Endothelial cell of umbilical vein (primary cell): Measurements from ENCODE around the gene KDM4C.

Experiments used
- CTCF ChIP-seq, 2 donors: IDR thresholded peaks; 1 replicate in 1 of 2; 2 replicates in 1 of 2; pipeline ENCODE4 v1.5.1; 2011; ENCODE audit warnings: low read length in 2 of 2, mild to moderate bottlenecking in 2 of 2, moderate library complexity in 2 of 2, control low read depth in 1 of 2, inconsistent platforms in 1 of 2, low read depth in 1 of 2; ENCODE audit not compliant: insufficient read depth in 1 of 2; ENCODE audit errors: extremely low read depth in 1 of 2
- EZH2 ChIP-seq: IDR thresholded peaks from 2 replicates; pipeline ENCODE4 v1.6.1; 2012; ENCODE audit warnings: borderline replicate concordance, low read depth, mild to moderate bottlenecking, moderate library complexity, low read length, inconsistent platforms; ENCODE audit not compliant: severe bottlenecking
- MAX ChIP-seq: IDR thresholded peaks from 2 replicates; pipeline ENCODE4 v1.6.1; 2011; ENCODE audit not compliant: insufficient read depth, insufficient read length
- POLR2A ChIP-seq: IDR thresholded peaks from 2 replicates; pipeline ENCODE4 v1.6.1; 2012; ENCODE audit warnings: low read depth, mild to moderate bottlenecking, control low read depth, low read length
- POLR2AphosphoS5 ChIP-seq: IDR thresholded peaks from 2 replicates; pipeline ENCODE4 v1.6.1; 2012; ENCODE audit warnings: low read depth, mild to moderate bottlenecking, control low read depth, low read length, moderate library complexity; ENCODE audit not compliant: insufficient read depth

GRCh38 chr9:6739218-6739617 lies 18.6 kb upstream of the KDM4C start:
- TF ChIP-seq CTCF (IDR thresholded peaks at IDR 0.05; ENCODE audit: extremely low read depth in 1 of 2, insufficient read depth in 1 of 2, low read depth in 1 of 2, low read length in 2 of 2) (peak; percentile 16 to 25), MAX (no peak), POLR2AphosphoS5 (no peak), POLR2A (no peak), EZH2 (no peak)
